GM18873 (cell line): Measurements from ENCODE around the gene GHRHR.

Experiments used
- ATAC-seq: cut with Tn5 transposase; IDR thresholded peaks from one replicate; pipeline ENCODE4 v1.9.1; 2021; ENCODE audit warnings: mild to moderate bottlenecking, moderate library complexity, moderate number of reproducible peaks; ENCODE audit not compliant: unreplicated experiment, low FRiP score

The GHRHR gene

DNA sequence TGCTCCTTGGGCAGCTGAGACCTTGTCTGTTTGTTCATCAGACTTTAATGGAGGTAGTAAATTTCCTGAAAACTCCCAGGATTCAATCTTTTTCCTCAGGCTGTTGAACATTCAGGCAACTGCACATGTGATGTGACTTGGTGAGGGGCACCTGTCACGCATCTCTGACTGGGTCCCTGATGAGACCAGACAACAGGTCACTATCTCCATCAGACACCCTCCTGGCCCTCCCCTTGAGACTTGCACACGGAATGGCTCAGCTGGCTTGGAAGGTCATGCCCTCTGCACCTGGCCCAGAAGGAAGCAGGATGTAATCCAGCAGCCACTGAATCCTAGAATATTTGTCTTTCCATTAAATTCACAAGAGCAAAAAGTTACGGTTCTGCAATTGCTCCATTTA is 36.2 kb upstream of the GHRHR start:
- ATAC-seq = no peak

DNA sequence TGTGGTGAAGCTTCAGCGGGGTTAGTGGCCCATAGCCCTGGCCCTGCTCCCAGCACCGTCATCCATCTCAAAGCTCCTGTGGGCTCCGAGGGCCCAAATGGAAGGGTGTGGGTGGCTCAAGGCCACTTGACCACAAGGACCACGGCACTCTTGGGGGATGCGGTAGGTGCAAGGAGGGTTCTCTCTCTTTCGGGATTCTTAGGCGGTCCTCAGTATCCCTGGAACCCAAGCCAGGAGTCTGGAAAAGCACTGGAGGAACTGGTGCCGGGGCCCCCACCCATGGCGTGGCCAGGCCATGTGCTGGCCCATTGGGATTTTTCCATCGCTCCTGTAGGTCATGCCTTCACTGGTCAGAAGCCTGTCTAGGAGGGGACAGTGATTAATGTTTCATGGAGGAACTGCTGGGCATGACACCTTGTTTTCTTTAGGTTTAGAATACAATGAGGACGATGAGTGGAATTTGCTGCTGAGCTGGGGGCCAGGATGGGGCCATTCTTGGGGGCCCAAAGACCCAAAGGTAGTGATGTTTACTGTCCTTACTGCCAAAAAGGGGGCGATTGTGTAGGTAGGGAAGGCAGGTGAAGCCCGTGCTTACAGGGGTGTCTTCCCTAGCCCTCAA is 35.4 kb upstream of the GHRHR start:
- ATAC-seq = no peak

DNA sequence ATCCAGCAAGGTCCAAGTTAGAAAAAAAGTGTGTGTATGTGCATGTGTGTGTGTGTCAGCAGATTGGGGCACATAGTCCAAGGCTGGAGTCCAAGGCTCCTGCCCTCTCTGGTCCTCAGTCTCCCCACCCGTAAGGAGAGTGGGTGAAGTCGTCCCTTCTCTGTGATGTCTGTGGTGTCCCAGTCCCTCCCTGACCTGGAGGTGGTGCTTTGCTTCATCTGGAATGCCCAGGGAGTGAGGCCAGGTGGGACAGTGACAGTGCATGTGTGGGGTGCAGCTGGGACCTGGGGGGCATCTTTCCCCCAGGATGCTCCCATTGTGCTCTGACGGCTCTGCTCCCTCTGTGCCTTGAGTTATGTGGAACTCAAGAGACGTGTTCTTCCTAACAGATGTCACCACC is 34.1 kb upstream of the GHRHR start:
- no peak for ATAC-seq

DNA sequence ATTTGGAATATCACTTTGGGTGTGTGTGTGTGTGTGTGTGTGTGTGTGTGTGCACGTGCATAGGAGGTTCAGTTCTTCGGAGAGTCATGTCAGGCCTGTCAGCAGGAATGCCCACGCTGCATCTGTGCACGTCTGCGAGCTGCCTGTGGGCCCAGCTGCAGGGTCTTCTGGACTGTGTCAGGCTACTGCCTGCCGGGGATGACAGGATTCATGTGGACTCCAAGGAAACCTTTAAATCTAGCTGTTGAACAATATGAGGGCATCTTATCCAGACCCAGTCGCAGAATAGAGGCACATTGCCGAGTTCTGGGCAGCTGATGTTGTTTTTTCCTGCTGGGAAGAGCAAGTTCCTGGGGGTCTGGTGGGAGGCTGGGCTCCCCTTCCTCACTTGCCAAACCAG is 33.1 kb upstream of the GHRHR start:
- ATAC-seq = no peak

DNA sequence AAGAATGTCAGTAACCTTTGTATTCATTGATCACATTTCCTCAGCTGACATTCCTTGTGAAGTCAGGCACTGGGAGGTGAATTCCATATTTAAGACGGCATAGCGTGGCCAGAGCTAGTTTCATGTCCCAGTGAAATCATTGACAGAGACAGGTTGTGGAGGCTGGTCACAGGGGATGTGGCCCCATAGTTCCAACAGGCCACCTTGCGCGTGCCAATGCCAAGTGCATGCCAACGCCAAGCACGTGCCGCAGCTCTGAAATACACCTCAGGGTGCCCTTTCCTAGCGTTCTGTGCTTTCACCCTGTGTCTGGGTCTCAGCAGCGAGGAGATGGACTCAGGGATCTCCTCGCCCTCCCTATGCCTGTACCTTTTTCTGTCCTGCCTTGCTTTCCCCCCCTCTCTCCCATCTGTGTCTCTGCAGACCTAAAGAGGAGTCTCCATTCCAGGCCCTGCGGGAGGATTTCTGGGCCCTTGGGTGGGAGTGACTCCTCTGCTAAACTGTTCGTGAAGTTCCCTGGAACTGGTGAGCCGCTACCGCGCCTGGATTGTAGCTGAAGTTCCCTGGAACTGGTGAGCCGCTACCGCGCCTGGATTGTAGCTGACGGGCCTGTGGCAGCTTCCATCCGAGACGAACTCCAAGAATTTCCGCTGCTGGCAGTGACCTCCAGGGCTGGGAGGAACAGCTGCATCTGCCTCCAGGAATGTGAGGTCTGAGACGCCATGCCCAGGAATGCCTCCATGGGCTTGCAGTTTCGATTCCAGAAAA is 32.4 kb upstream of the GHRHR start:
- no peak for ATAC-seq

DNA sequence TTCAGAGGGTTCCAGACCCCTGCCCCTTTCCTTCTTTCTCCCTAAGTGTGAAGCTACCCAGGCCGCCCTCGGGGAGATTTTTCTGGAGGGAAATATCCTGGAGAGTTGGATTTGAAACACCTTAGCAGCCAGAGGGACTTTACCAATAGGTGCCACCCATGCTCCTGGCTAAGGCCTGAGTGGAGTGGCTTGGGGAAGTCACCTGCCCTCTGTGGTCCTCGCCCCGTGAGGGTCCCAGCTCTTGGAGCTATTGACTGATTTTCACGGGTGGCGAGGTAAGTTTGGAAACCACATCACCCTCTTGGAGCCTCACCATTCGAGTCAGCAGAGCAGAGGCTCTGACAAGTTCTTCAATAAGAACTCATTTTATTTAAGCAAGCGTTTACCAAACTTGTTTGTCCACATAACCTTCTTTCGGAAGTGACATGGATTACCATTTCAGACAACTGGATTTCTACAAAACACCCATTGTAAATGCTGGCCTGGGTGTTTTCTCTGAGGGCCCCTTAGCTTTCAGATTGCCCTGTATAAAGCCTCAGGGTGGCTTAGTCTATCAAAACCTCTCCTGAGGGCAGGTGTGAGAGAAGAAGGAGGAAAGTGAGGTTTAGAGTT is 31.7 kb upstream of the GHRHR start:
- ATAC-seq = no peak

DNA sequence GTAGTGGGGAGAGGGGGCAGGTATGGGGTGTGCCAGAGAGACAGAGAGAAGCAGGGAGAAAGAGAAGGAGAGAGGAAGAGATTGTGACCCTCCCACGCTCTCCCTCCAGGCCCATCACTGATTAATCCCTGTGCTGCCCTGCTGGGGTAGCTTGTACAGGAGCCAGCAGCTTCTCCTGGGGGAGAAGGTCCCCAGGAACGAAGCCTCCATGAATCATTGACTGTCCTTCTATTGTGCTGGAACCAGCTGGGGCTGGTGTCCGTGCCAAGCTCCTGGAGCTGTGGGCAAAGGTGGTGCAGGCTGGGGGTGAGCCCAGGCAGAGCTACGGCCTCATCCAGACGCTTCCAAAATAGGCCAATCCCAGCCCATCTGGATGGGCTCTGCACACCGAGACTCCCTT is 31.2 kb upstream of the GHRHR start:
- no peak for ATAC-seq

DNA sequence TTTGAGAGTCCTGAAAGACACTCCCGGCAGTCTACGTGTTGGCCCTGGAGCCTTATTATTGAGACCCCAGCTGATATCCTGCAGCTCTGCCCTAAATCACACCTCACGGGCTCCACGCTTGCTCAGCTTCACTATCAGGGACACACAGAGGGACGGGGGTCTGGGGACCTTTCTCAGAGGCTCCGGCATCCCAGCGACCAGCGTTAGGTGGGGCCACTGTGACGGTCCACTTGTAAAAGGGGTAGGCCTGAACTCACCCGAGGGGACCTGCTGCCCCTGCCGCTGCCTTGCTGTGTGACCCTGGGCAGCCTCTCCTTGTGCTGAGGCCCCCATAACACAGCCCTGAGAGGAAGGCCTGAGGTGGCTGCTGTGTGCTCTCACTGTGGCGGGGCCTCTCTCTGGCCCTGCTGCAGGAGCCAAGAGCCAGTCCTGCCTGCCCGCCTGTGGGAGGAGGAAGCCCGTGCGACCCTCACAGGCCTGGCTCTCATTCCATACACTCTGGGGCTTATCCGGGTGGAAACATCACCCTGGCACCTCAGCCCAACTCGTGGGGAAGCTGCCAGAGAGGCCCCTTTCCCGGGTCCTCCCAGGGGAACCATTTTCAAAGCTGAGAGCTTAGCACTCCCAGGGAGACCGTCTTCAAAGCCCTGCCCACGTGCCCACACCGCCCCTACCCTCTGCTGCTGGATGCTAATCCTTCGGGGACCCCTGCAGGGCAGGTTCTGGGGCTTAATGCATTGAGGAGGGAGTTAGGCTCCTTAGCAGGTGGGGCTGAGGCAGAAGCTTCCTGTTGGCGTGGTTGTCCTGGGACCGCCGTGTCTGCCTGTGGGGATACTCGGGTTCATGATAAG is 30.4 kb upstream of the GHRHR start:
- ATAC-seq = no peak

DNA sequence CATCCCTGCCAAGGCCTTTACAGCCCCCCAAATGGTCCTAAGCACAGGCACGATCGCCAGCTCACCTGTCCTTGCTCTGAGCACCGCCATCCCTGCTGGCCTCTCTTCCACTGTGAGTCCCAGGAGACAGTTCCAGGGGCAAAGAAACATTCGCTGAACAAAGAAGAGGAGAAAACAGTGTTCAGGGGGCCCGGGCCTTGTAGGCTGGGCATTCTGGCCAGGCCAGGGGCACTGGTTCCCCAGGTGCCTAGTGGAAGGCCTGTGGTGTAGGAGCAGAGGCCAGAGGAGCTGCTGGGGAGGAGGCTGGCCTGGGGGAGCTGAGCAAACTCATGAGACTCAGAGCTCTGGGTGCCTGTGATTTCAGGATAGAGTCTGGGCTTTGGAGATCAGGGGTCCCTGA is 29.5 kb upstream of the GHRHR start:
- ATAC-seq = no peak

DNA sequence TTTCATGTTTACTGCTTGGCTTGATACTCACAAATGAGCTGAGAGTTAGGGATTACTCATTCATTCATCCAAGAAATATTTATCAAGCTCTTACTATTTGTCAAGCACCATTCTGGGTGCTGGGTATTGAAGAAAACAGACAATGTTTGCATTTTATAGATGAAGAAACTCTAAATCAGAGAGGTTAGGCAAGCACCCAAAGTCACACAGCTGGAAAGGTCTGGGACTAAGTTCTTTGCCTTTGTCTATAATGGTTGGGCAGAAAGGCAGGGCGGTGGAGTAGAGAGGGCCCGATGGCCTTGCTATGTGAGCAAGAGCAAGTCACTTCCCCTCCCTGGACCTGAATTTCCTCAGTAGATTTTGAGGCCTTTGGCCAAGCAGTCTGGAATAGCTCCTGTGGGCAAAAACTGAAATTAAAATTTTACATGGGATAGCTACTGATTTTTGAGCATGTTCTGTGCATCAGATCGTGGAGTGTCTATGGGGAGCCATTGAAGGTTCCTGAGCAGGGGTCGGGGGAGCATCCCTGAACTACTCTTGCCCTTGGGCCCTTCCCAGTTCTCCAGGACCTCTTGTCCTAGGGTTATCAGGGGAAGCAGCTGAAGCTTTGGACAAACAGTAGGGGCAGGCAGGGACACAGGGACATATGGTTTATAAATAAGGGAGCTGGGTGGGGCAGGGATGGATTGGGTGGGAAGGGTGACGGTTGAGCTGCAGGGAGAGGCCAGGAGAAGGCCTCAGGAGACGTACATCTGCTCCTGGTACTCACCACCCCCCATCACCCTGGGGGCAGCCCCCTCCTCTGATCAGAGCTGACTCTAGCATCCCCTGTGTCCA is 28.8 kb upstream of the GHRHR start:
- ATAC-seq = no peak

DNA sequence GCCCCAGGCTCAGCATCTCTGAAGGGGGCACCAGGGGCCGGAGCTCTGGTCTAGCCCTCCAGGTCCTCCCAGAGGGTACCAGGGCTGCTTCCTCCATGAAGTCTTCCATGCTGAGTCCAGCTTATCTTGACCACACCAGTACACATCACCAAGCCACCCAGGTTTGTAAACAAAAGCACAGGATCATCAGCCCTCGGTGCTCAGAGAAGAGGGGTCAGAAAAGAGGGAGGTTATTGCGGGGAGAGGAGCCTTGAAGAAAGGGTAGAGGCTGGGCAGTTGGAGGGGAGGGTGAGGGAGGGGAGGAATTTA is 28.2 kb upstream of the GHRHR start:
- no peak for ATAC-seq

DNA sequence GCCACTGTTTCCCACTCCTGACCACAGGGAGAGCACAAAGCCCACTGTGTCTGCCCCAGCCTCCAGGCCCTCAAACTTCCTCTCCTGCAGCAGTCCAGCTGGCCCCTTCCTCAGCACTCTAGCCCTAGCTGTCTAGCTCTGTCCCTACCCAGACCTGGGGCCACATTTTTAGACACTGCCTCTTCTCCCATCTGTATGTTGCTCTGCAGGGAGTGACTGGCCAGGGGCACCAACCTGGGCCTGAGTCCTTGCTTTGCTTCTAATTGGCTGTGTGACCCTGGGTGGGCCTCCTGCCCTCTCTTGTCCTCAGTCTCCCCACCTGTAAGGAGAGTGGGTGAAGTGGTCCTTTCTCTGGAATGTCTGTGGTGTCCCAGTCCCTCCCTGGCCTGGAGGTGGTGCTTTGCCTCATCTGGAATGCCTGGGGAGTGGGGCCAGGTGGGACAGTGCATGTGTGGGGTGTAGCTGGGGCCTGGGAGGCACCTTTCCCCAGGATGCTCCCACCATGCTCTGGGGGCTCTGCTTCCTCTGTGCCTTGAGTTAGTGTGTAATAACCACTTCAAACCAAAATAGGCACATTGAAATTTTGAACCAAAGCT is 27.0 kb upstream of the GHRHR start:
- ATAC-seq = no peak

DNA sequence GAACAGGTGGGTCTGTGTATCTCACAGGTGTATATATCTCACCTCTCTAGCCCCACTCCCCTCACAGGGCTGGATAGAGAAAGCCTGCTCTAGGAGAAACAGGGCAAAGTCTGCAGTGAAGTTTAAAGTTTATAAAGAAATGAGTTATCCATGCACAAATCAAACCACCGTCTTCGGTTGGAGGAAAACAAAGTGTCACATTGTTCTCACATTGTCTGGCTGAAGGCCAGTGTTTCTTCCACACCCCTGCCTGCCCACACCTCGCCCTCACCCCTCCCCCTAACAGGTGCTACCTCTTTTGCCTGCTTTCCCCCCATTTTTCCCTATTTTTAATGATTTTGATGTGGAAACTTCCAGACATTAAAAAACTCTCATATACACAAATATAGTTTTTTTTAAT is 26.3 kb upstream of the GHRHR start:
- ATAC-seq = no peak

DNA sequence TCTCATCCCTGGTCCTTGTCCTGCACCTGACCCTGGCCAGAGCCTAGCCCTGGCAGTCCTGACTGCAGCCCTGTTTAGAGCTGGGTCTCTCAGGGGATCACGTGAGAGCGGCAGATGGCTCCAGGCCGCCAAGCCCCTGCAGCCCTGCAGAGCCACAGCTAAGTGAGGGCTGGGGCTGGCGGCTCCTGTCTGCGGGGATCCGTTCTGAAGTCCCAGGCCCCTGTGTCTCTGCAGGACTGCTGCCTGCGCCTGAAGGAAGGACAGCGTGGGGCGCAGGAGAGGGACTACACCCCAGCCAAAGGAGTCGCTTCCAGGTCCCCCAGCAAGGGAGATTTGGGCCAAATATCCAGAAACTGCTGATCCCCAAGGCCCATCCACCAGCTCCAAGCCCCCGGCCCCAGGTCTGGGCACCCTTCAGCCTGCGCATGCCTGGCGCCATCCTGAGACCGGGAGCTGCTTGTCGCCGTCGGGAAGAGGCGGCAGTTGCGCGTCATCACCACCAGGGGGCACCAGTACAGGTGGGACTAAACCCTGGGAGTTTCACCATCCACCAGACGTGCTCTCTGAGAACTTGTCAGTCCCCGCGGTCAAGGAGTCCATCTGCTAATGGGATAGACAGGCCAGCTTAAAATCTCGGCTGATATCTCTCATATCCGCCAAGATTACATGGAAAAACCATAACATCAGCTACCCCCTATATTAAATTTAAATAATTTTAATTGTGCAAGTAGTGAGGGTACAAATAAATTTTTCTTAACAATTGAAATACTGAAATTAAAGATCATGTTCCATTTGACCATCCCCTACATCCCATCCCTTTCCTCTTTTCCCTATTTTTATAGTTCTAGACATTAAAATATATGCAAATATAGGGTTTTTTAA is 25.1 kb upstream of the GHRHR start:
- ATAC-seq = peak; percentile 72

DNA sequence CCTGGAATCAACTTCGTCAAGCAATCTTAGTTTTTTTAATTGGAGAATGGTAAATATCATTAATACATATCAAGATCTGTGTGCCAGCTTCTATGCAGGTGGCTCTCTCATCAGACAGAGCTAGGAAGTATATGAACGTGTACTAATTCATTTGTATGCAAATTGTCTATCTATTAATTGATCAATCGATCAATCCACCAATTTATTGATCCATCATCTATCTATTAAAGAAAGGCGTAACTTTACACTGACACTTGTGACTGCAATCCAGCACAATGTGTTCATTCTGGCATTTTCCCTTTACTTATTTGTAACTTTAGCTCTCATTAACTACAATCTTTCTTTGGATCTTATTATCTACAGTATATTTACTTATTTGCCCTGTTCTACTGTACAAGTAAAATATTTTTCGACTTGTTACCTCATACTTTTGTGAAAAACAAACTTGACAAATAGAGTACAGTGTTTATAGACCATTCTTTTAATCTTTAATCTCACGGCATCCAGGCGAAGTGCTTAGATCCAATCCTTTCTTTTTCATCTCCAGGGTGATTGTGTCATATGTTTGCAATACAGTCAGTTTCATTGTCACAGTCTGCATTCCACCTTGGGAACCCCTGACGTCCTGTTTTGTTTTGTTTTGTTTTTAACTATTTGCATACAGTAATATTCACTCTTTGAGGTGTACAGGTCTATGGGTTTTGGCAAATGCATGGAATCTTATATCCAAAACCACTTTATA is 22.0 kb upstream of the GHRHR start:
- no peak for ATAC-seq

DNA sequence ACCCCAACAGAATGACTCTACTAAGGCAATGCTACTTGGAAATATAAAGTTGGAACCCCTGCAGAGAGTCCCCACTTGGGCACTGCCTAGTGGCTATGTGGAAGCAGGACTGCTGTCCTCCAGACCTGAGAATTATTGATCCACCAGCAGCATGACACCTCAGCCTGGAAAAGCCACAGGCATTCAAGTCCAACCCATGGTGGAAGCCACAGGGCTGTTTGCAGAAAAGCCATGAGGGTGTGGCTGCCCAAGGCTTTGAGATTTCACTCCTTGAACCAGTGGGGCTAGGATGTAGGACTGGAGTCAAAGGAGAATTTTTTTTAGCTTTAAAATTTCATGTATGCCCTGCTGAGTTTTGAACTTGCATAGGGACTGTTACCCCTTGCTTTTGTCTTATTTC is 13.6 kb upstream of the GHRHR start:
- ATAC-seq = no peak

DNA sequence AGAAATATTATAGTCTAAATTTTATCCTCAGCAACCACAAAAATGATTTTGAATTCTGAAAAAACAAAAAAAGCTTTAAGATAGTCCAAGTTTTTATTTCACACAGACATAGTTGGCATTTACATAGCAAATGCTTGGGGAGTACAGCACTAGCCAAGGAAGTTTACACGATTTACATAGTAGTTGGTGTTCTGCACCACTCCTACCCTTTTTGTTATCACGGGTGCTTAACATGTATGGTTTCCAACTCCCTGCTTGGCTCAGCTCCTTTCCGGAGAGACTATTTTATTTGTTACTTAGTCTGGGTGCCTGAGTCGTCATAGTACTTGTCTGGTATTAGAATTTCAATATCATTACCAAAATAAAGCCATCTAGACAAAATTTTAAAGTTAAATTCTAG is 8.8 kb upstream of the GHRHR start:
- ATAC-seq = no peak

DNA sequence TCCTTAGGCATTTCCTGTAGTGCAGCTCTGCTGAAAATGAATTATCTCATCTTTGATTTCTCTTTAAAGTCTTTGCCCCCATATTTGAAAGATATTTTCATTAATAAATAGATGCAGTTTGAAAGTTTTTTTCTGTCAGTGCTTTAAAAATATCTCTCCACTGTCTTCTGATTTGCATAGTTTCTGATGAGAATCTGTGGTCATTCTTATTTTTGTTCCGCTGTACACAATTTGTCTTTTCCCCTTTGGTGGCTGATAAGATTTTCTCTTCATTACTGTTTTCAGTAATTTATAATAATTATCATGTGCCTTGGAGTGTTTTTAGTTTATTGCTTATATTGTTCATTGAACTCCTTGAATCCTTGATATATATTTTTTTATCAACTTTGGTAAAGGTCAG is 7.0 kb upstream of the GHRHR start:
- ATAC-seq = no peak
